GM23248 (cell line): ENCODE results near the gene DCST2. TPM values are rescaled to one million over a fixed set of nuclear protein-coding genes. Genes with fewer than 3 reads are reported as not detected.

ENCODE experiments used
- DNase-seq: peaks from one replicate; pipeline ENCODE4 v3.0.0-alpha.2; 2015
- H2AFZ ChIP-seq: fragments of 200-600 bp; sonication (generic); 2 replicates; pipeline ENCODE4 v1.6.1; 2016; ENCODE audit warnings: antibody characterized with exemption
- H3F3A ChIP-seq: fragments of 200-600 bp; sonication (generic); 2 replicates; pipeline ENCODE4 v1.6.1; 2016; ENCODE audit warnings: mild to moderate bottlenecking, antibody characterized with exemption, mixed run types; ENCODE audit not compliant: insufficient read depth
- H3K27ac ChIP-seq: fragments of 200-600 bp; sonication (generic); 2 replicates; pipeline ENCODE4 v1.5.1; 2016; ENCODE audit warnings: mild to moderate bottlenecking
- H3K27me3 ChIP-seq: fragments of 200-600 bp; sonication (generic); replicated peaks from 2 replicates; pipeline ENCODE4 v1.6.1; 2016; ENCODE audit warnings: mild to moderate bottlenecking; ENCODE audit not compliant: insufficient read depth
- H3K36me3 ChIP-seq: fragments of 200-600 bp; sonication (generic); 2 replicates; pipeline ENCODE4 v1.6.1; 2016; ENCODE audit warnings: low read depth, mild to moderate bottlenecking
- H3K4me1 ChIP-seq: fragments of 200-600 bp; sonication (generic); 2 replicates; pipeline ENCODE4 v1.6.1; 2016; ENCODE audit warnings: mild to moderate bottlenecking; ENCODE audit not compliant: insufficient read depth
- H3K4me2 ChIP-seq: fragments of 200-600 bp; sonication (generic); one replicate; pipeline ENCODE4 v1.6.1; 2016; ENCODE audit warnings: mild to moderate bottlenecking; ENCODE audit not compliant: unreplicated experiment
- H3K4me3 ChIP-seq: fragments of 200-600 bp; sonication (generic); 2 replicates; pipeline ENCODE4 v1.5.1; 2016; ENCODE audit warnings: mild to moderate bottlenecking
- H3K79me2 ChIP-seq: fragments of 200-600 bp; sonication (generic); 2 replicates; pipeline ENCODE4 v1.6.1; 2016; ENCODE audit warnings: mild to moderate bottlenecking; ENCODE audit not compliant: insufficient read depth
- H3K9ac ChIP-seq: fragments of 200-600 bp; sonication (generic); 2 replicates; pipeline ENCODE4 v1.6.1; 2016; ENCODE audit warnings: mild to moderate bottlenecking
- H3K9me2 ChIP-seq: fragments of 200-600 bp; sonication (generic); 2 replicates; pipeline ENCODE4 v1.6.1; 2016; ENCODE audit warnings: mixed run types, mild to moderate bottlenecking, moderate library complexity; ENCODE audit not compliant: insufficient read depth
- H3K9me3 ChIP-seq: fragments of 200-600 bp; sonication (generic); one replicate; pipeline ENCODE4 v1.6.1; 2017; ENCODE audit warnings: low read depth
- H4K20me1 ChIP-seq: fragments of 200-600 bp; sonication (generic); 2 replicates; pipeline ENCODE4 v1.6.0; 2016; ENCODE audit not compliant: insufficient read depth
- EZH2 ChIP-seq: fragments of 200-600 bp; sonication (generic); IDR thresholded peaks from 2 replicates; pipeline ENCODE4 v1.6.1; 2018; ENCODE audit warnings: antibody characterized with exemption, mild to moderate bottlenecking; ENCODE audit not compliant: insufficient read depth, poor library complexity, severe bottlenecking
- EZH2phosphoT487 ChIP-seq: fragments of 200-600 bp; sonication (generic); IDR thresholded peaks from 2 replicates; pipeline ENCODE4 v1.6.1; 2018; ENCODE audit warnings: antibody characterized with exemption, moderate library complexity, mild to moderate bottlenecking, low read depth; ENCODE audit not compliant: insufficient read depth
- WGBS, 2 experiments: methylation state at CpG; one replicate each; pipeline ENCODE4 v1.1.6; 2015 to 2017; ENCODE audit warnings: low lambda C conversion rate in 2 of 2, low coverage in 1 of 2; ENCODE audit errors: missing lambda C conversion rate in 2 of 2; 5-methylcytosine and 5-hydroxymethylcytosine counted together
- in situ Hi-C: fragments of 300-500 bp; cut with MboI; formaldehyde crosslinking; loops from 2 replicates; pipeline ENCODE4 v1.15.0; 2020
- polyA plus RNA-seq: library from polyadenylated mRNA; unstranded; fragments of >200 nt; fragmentation: Nextera tagmentation; extraction: Ambion mirVana; gene quantifications from 2 replicates; pipeline ENCODE4 v1.2.1, GENCODE V29; 2016
- total RNA-seq: library from RNA; depleted of rRNA; stranded (reverse); fragments of >200 nt; shearing (Covaris generic); gene quantifications from 2 replicates; pipeline ENCODE4 v1.2.3, GENCODE V29; 2014

Gene DCST2
- total and polyA plus RNA-seq, 2 experiments from 2014 or later: 0.14 TPM; not detected in 1

GRCh38 chr1:154994269-154994587 lies 39.4 kb downstream of the DCST2 start:
- in situ Hi-C loops: no loop called here
- WGBS, 2 experiments: 87 to 94% methylated on average over 1 of the region's 1 CpG

DNA sequence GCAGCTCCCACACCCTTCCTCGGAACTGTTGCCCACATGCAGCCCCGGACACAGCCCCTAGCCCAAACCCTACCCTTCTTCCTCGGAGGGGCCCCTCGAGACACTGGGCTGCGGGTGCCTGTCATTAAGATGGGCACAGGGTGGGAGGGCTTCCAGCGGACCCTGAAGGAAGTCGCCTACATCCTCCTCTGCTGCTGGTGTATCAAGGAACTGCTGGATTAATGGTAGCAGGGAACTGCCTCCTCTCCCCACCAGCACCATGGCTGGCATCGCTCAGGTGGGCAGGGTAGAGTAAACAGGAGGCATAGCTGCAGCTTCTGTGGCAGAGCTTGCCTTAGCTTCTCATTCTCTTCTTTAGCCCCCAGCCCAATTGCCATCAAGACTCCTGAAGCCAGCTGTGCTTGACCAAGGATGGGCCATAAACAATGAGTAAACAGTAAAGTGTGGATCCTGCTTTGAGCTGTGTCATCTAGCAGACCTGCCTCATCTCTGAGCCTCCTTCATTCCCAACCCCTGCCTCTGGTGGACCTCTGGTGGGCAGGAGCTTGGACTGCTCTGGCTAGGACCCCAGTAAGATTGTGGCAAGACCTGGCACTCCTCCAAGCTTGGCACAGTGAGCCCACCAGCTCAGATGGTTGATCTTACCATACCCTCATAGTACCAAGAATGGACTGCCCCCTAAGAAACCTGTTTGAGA lies 39.9 kb downstream of the DCST2 start, which contains the start of gene LENEP:
Gene LENEP (plus strand): TSS at position 15 of the 697 bp plus-strand sequence. CDS start 22 bp downstream, at position 37.
- Histone ChIP-seq H3K9ac (no peak within 1 kb of the TSS), H3F3A (peaks cover 5% of the 10 kb centered on the region; the same call in 1 of the 2 replicates), H3K27me3 (no peaks in the 10 kb centered on the region), H3K9me3 (no peaks in the 10 kb centered on the region), H3K4me2 (no peak within 1 kb of the TSS), H2AFZ (no peak within 1 kb of the TSS), H3K79me2 (no peaks in the 10 kb centered on the region), H3K9me2 (no peaks in the 10 kb centered on the region), H3K4me3 (no peak within 1 kb of the TSS), H3K27ac (no peak within 1 kb of the TSS), H4K20me1 (no peaks in the 10 kb centered on the region), H3K4me1 (0 out of 2 replicates have a peak, but pooled peaks cover 3% of the 10 kb centered on the region), H3K36me3 (0 out of 2 replicates have a peak, but pooled peaks cover 5% of the 10 kb centered on the region)
- in situ Hi-C loops: no loop called here
- TF ChIP-seq EZH2 (no peak), EZH2phosphoT487 (no peak)
- no peak for DNase-seq
- 69 to 75% methylated on average over 8 of the region's 8 CpGs for WGBS, 2 experiments

More at GRCh38 chr1:154994269-154994587, 39.4 kb downstream of the DCST2 start:
- Histone ChIP-seq H3K36me3 (no peaks in the 10 kb centered on the region), H3K27me3 (no peaks in the 10 kb centered on the region), H3K79me2 (no peaks in the 10 kb centered on the region), H3K9me2 (no peaks in the 10 kb centered on the region), H4K20me1 (no peaks in the 10 kb centered on the region), H3K9ac (no peak overlapping the region), H3K4me1 (0 out of 2 replicates have a peak, but pooled peaks cover 3% of the 10 kb centered on the region), H3K4me2 (no peak overlapping the region), H3F3A (peaks cover 5% of the 10 kb centered on the region; the same call in 1 of the 2 replicates), H3K4me3 (no peak overlapping the region), H3K27ac (no peak overlapping the region), H2AFZ (no peak overlapping the region), H3K9me3 (no peaks in the 10 kb centered on the region)
- no peak for TF ChIP-seq EZH2
- TF ChIP-seq EZH2phosphoT487: no peak
- no peak for DNase-seq

GRCh38 chr1:154992721-154993571 lies 40.6 kb downstream of the DCST2 start:
- no peaks in the 10 kb centered on the region for H4K20me1 ChIP-seq
- no peak overlapping the region for H3K4me3 ChIP-seq
- 0 out of 2 replicates have a peak, but pooled peaks cover 8% of the 10 kb centered on the region for H3K36me3 ChIP-seq
- no peak overlapping the region for H3K4me2 ChIP-seq
- WGBS, 2 experiments: 83 to 87% methylated on average over 14 of the region's 14 CpGs
- H3K27me3 ChIP-seq: no peaks in the 10 kb centered on the region
- no peak overlapping the region for H3K27ac ChIP-seq
- no peak overlapping the region for H3K9ac ChIP-seq
- no peak for TF ChIP-seq EZH2
- TF ChIP-seq EZH2phosphoT487: no peak
- no peaks in the 10 kb centered on the region for H3K9me3 ChIP-seq
- no peak overlapping the region for H2AFZ ChIP-seq
- H3K4me1 ChIP-seq: 0 out of 2 replicates have a peak, but pooled peaks cover 3% of the 10 kb centered on the region
- H3K79me2 ChIP-seq: 0 out of 2 replicates have a peak, but pooled peaks cover 2% of the 10 kb centered on the region
- in situ Hi-C loops: no loop called here
- DNase-seq: peak; percentile 61
- peaks cover 5% of the 10 kb centered on the region; the same call in 1 of the 2 replicates for H3F3A ChIP-seq
- no peaks in the 10 kb centered on the region for H3K9me2 ChIP-seq

- H3K4me1 ChIP-seq: no peaks in the 10 kb centered on the region
- in situ Hi-C loops: no loop called here
- TF ChIP-seq EZH2phosphoT487 (no peak), EZH2 (no peak)
- H3K36me3 ChIP-seq: 0 out of 2 replicates have a peak, but pooled peaks cover 8% of the 10 kb centered on the region
- no peaks in the 10 kb centered on the region for H3F3A ChIP-seq
- H3K27ac ChIP-seq: no peak overlapping the region
- no peak overlapping the region for H3K4me3 ChIP-seq
- 93 to 96% methylated on average over 8 of the region's 8 CpGs for WGBS, 2 experiments
- no peaks in the 10 kb centered on the region for H3K9me3 ChIP-seq
- H3K79me2 ChIP-seq: peaks cover 27% of the 10 kb centered on the region
- H4K20me1 ChIP-seq: no peaks in the 10 kb centered on the region
- H3K9ac ChIP-seq: no peak overlapping the region
- no peak overlapping the region for H3K4me2 ChIP-seq
- DNase-seq: no peak
- no peak overlapping the region for H2AFZ ChIP-seq
- H3K27me3 ChIP-seq: no peaks in the 10 kb centered on the region
- H3K9me2 ChIP-seq: no peaks in the 10 kb centered on the region
Observed at GRCh38 chr1:154990276-154990675, 43.3 kb downstream of the DCST2 start.
